HG03521 (cell line): Measurements from ENCODE around the gene MRPS9.

Source experiments
- ATAC-seq: cut with Tn5 transposase; IDR thresholded peaks from one replicate; pipeline ENCODE4 v1.9.1; 2021; ENCODE audit warnings: mild to moderate bottlenecking, moderate library complexity; ENCODE audit not compliant: unreplicated experiment

Gene MRPS9

GRCh38 chr2:105149272-105149671 lies 111.4 kb downstream of the MRPS9 start:
- ATAC-seq: no peak
